Measurements from ENCODE around the gene MYT1. TPM values are rescaled to one million over a fixed set of nuclear protein-coding genes. Genes with fewer than 3 reads are reported as not detected.

Gene MYT1
- total and polyA plus RNA-seq, 9 of the 15 experiments (the other 6 are each of a cell fraction or from before 2014, with no cell fraction given), result 0.02 to 0.12 (median 0.06) TPM; not detected in 4

DNA sequence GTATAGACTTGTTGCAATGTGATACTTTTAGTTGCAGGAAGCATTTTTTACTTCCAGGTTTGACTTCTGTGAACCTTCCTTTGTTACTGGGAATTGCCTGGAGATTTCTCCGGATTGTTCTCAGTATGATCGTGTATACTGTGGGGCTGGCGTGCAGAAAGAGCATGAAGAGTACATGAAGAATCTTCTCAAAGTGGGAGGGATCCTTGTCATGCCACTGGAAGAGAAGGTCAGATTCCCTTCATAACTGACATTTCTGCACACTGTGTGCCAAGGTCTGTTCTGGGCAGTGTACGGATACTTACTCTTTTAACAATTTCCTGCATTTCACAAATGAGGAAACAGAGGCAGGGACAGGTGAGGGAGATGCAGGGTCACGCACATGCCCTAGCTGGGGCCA is 100.9 kb downstream of the MYT1 start:
- TF ChIP-seq SETDB1 (IDR thresholded peaks at IDR 0.05; ENCODE audit: low read length) (no peak), MTA3 (IDR thresholded peaks at IDR 0.05; ENCODE audit: borderline replicate concordance) (no peak)
- TF ChIP-seq, protein P1, sequence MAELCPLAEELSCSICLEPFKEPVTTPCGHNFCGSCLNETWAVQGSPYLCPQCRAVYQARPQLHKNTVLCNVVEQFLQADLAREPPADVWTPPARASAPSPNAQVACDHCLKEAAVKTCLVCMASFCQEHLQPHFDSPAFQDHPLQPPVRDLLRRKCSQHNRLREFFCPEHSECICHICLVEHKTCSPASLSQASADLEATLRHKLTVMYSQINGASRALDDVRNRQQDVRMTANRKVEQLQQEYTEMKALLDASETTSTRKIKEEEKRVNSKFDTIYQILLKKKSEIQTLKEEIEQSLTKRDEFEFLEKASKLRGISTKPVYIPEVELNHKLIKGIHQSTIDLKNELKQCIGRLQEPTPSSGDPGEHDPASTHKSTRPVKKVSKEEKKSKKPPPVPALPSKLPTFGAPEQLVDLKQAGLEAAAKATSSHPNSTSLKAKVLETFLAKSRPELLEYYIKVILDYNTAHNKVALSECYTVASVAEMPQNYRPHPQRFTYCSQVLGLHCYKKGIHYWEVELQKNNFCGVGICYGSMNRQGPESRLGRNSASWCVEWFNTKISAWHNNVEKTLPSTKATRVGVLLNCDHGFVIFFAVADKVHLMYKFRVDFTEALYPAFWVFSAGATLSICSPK (IDR thresholded peaks at IDR 0.05; ENCODE audit: borderline replicate concordance), result no peak
- ChIA-PET CTCF (ENCODE audit: low intra/inter-chr PET ratio) (no interaction called here), POLR2A (no interaction called here)
- no peak overlapping the region for H3K27ac ChIP-seq (ENCODE audit: extremely low read depth, low read depth, low read length)
- peaks cover 2% of the 10 kb centered on the region; the same call in 1 of the 3 replicates for H3K79me2 ChIP-seq (ENCODE audit: control insufficient read depth, insufficient read depth, low read length)
- H4K20me1 ChIP-seq (replicated peaks; ENCODE audit: control insufficient read depth, insufficient read depth, low read length), result no peaks in the 10 kb centered on the region
- no peaks in the 10 kb centered on the region for H3K9me1 ChIP-seq (ENCODE audit: control insufficient read depth, insufficient read depth, low read length)
- no peak overlapping the region for H3K9ac ChIP-seq (ENCODE audit: insufficient read depth in 1 of 2, low read depth in 2 of 2, low read length in 2 of 2)
- peaks cover 8% of the 10 kb centered on the region for H3K9me3 ChIP-seq (replicated peaks; ENCODE audit: control insufficient read depth, insufficient read depth, low read depth, low read length)
- no TSS peak for BruUV-seq (replicated peaks)
- H2AFZ ChIP-seq (ENCODE audit: low read depth, low read length), result no peak overlapping the region
- ATAC-seq (no peak), DNase-seq (ENCODE audit: extremely low read depth in 1 of 4, low spot score in 3 of 4) (no peak), FAIRE-seq (peak; percentile 19)
- no peak overlapping the region for H3K4me3 ChIP-seq
- H3K4me2 ChIP-seq (ENCODE audit: insufficient read depth, low read length), result no peak overlapping the region
- H3K27me3 ChIP-seq (ENCODE audit: control insufficient read depth in 2 of 2, insufficient read depth in 2 of 2, low read length in 2 of 2), result no peaks in the 10 kb centered on the region
- intact Hi-C loops (cut with micrococcal nuclease) (no loop called here), in situ Hi-C loops (cut with MboI) (no loop called here)
- peaks cover 7% of the 10 kb centered on the region; the same call in 1 of the 3 replicates for H3K36me3 ChIP-seq (ENCODE audit: control insufficient read depth, insufficient read depth, low read length)
- 59% methylated on average over 5 of the region's 5 CpGs for WGBS (ENCODE audit: insufficient coverage, low coverage, missing lambda C conversion rate)
- H3K4me1 ChIP-seq (replicated peaks in 1 of 2; ENCODE audit: control insufficient read depth in 2 of 2, insufficient read depth in 2 of 2, low read length in 2 of 2), result peaks cover 0 to 9% of the 10 kb centered on the region in 2 experiments; a peak in 1 of 5 replicates

DNA sequence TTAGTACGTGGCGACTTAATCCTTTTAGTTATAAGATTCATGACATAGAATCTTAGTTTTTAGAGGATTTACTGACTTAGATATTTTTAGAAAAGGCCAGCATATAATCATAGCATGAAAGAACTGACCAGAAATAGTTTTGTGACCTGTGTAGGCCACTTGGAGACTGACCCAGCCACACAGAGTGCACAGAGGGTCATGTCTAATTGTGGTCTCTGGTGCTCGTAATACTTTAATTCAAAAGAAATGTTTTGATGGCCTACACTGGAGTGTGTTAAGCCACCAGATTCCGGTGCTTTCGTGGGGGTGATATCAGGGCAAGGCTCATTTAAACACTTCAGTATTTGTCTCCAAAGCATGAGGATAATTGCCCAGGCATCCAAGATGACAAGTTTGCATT is 102.7 kb downstream of the MYT1 start:
- peaks cover 0 to 10% of the 10 kb centered on the region in 2 experiments; a peak in 1 of 5 replicates for H3K4me1 ChIP-seq (replicated peaks in 1 of 2; ENCODE audit: control insufficient read depth in 2 of 2, insufficient read depth in 2 of 2, low read length in 2 of 2)
- intact Hi-C loops (cut with micrococcal nuclease) (no loop called here), in situ Hi-C loops (cut with MboI) (no loop called here)
- no peaks in the 10 kb centered on the region for H3K9me1 ChIP-seq (ENCODE audit: control insufficient read depth, insufficient read depth, low read length)
- CTCF ChIA-PET (ENCODE audit: low intra/inter-chr PET ratio), result no interaction called here
- POLR2A ChIA-PET, result no interaction called here
- FAIRE-seq (no peak), ATAC-seq (no peak), DNase-seq (ENCODE audit: extremely low read depth in 1 of 4, low spot score in 3 of 4) (no peak)
- WGBS (ENCODE audit: insufficient coverage, low coverage, missing lambda C conversion rate), result 91% methylated on average over 5 of the region's 5 CpGs
- no TSS peak for BruUV-seq (replicated peaks)
- no peaks in the 10 kb centered on the region for H3K27me3 ChIP-seq (ENCODE audit: control insufficient read depth in 2 of 2, insufficient read depth in 2 of 2, low read length in 2 of 2)
- H3K36me3 ChIP-seq (ENCODE audit: control insufficient read depth, insufficient read depth, low read length), result peaks cover 4% of the 10 kb centered on the region; the same call in 1 of the 3 replicates
- H3K27ac ChIP-seq (ENCODE audit: extremely low read depth, low read depth, low read length), result no peak overlapping the region
- H3K4me2 ChIP-seq (ENCODE audit: insufficient read depth, low read length), result no peak overlapping the region
- H4K20me1 ChIP-seq (replicated peaks; ENCODE audit: control insufficient read depth, insufficient read depth, low read length), result no peaks in the 10 kb centered on the region
- H2AFZ ChIP-seq (ENCODE audit: low read depth, low read length), result no peak overlapping the region
- peaks cover 13% of the 10 kb centered on the region for H3K9me3 ChIP-seq (replicated peaks; ENCODE audit: control insufficient read depth, insufficient read depth, low read depth, low read length)
- H3K79me2 ChIP-seq (ENCODE audit: control insufficient read depth, insufficient read depth, low read length), result no peaks in the 10 kb centered on the region; the same call in 2 of the 3 replicates
- TF ChIP-seq CHD4 (IDR thresholded peaks at IDR 0.05; ENCODE audit: insufficient read depth, insufficient replicate concordance, low read depth, low read length, poor library complexity, severe bottlenecking), result no peak
- no peak overlapping the region for H3K9ac ChIP-seq (ENCODE audit: insufficient read depth in 1 of 2, low read depth in 2 of 2, low read length in 2 of 2)
- H3K4me3 ChIP-seq, result no peak overlapping the region
